ENCODE measurements around the gene CTRL. TPM values are rescaled to one million over a fixed set of nuclear protein-coding genes. Genes with fewer than 3 reads are reported as not detected.
A peak's percentile ranks its signal among the peaks of the same experiment; 100 is the strongest.

Gene CTRL
- total RNA-seq, 1 experiment from 2014 or later: 0.25 TPM

DNA sequence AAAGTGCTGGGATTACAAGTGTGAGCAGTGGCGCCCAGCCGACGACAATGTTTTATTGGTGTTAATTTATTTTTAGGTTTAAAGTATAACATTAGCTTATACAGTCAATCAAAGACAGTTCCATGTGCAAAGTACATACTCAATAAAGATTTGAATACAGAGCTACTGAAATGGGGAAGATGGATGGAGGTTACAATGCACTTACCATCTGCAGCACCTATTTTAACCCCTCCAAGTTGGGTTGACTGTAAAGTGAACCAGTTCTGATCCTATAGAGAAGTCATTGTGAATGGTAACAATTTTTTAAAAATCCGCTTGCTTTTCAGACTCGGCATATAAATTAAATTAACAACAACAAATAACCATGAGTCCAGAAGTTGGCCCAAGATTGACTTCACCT is 39.3 kb downstream of the CTRL start:
- DNase-seq (ENCODE audit: low spot score): no peak

DNA sequence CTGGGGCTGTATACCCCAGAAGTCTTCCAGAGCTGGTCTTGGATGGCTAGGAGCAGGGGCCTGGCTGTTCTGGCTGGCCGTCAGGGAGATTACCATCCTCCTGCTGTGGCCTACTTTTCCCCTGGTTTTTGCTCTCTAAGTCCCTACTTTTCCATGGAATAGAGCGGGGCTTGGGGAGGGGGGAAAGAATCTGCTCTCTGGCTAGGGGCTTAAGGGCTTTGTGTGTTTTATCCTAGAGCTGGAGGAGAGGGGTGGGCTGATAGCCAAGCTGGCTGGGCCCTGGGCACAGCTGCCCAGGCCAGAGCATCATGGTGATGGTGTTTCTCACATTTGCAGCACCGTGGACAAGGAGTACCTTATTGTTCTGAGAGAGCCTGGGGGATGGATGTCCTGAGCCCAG is 43.3 kb downstream of the CTRL start:
- DNase-seq (ENCODE audit: low spot score): no peak

DNA sequence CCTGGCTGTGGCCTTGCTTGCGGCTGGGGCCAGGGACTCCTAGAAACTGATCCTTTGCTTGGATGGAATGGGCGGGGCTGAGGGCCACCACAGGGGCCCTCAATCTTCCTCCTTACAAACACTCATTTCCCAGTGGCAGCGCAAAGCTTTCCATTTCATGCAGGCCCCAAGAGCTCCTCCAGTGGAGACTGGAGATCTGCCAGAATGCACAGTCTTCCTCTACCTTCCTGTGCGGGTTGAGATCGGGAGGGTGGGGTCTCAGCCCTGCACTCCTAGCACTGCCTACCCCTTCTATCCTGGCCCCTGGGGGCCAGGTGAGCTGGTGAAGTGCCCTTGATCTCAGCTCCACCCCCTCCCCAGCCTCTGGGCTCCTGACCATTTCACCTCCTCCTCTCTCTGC is 45.3 kb downstream of the CTRL start:
- DNase-seq (ENCODE audit: low spot score): no peak

DNA sequence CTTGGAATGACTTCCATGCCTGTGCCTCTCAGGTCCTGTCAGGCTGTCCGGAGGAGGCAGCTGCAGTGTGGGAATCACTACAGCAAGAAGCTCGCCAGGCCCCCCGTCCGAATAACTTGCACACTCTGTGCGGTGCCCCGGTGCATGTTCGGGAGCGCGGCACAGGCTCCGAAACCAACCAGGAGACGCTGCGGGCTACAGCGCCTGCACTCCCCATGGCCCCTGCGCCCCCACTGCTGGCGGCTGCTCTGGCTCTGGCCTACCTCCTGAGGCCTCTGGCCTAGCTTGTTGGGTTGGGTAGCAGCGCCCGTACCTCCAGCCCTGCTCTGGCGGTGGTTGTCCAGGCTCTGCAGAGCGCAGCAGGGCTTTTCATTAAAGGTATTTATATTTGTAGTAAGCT is 45.7 kb downstream of the CTRL start:
- no peak for DNase-seq (ENCODE audit: low spot score)

DNA sequence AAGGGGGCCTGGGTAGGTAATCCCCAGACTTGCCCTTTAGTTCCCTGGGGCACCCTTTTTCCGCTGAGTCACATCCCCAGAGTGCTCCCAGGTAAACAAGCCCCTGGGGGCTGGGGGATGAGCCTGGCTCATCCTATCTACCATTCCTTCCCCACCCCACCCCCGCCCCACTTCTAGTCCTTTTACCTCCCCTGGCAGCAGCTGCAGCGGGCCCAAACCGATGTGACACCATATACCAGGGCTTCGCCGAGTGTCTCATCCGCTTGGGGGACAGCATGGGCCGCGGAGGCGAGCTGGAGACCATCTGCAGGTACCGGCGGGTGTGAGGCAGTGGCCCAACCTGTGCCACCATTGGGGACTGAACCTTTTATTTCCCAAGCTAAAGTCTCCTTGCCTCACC is 46.1 kb downstream of the CTRL start:
- no peak for DNase-seq (ENCODE audit: low spot score)

DNA sequence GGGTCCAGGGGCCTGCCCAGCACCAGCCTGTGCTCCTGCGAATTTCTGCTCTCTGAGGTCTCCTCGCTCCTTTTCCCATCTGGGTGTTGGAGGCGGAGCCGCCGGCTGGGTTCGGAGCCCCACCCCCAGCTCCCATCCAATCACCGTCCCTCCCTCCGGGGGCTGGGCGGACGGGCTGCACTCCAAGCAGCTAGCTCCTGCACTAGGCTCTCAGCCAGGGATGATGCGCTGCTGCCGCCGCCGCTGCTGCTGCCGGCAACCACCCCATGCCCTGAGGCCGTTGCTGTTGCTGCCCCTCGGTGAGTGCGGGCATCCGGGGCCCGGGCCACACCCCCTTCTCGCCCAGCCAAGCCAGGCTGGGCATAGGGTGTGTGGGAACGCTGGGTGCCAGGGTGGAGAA is 47.0 kb downstream of the CTRL start, which contains the start of gene NRN1L:
NRN1L (plus strand) TSS at position 202 of the 400 bp plus-strand sequence; CDS start at position 221, 19 bp downstream.
- DNase-seq (ENCODE audit: low spot score): peak; percentile 42

DNA sequence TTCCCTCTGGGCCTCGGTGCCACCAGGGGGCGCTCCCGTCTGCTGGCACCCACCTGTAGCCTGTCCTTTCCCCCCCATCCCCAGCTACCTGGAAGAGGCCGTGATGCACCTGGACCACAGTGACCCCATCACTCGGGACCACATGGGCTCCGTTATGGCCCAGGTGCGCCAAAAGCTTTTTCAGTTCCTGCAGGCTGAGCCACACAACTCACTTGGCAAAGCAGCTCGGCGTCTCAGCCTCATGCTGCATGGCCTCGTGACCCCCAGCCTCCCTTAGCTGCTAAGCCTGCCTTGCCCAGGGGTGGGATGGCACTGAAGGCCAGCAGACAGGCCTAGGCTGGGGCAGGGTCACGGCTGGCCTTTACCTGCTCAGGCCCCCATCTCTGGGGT is 47.8 kb downstream of the CTRL start:
- no peak for DNase-seq (ENCODE audit: low spot score)

DNA sequence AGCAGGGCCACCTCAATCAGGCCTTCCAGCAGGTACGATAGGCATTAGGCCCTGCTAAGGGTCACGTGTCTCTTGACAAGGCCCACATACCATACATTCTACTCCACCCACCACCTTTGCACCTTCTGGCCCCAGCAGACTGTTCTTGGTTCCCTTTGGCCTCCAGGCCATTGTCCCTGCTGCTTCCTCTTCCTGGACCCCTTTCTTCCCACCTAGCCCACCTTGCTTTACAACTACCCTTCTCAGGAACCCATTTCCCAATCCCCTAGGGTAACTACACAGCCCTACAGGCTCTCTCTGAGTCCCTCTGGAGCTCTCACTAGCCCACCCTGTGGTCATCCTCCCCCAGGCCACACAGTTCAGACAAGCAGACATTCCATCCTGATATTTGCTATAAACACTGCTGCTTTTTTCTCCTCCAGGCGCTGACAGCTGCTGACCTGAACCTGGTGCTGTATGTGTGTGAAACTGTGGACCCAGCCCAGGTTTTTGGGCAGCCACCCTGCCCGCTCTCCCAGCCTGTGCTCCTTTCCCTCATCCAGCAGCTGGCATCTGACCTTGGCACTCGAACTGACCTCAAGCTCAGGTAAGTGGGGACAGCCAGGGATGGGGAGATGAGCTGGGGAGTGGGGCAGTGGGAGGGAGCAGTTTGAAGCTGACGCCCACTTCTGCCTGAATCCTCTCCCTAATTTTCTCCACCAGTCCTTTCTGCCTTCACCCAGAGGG is 48.4 kb downstream of the CTRL start:
- DNase-seq (ENCODE audit: low spot score): no peak

DNA sequence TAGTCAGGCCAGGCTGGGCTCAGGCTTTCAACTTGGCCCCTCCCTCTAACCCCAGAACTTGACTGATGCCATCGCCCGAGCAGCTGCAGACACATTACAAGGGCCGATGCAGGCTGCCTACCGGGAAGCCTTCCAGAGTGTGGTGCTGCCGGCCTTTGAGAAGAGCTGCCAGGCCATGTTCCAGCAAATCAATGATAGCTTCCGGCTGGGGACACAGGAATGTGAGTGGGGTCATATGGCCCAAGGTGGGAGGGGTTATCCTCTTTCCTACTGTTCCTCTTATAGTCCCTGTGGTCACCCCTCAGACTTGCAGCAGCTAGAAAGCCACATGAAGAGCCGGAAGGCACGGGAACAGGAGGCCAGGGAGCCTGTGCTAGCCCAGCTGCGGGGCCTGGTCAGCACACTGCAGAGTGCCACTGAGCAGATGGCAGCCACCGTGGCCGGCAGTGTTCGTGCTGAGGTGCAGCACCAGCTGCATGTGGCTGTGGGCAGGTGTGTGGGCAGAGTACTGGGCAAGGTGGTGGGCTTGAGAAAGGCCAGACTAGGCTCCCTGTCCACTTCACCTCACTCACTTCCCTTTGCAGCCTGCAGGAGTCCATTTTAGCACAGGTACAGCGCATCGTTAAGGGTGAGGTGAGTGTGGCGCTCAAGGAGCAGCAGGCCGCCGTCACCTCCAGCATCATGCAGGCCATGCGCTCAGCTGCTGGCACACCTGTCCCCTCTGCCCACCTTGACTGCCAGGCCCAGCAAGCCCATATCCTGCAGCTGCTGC is 49.1 kb downstream of the CTRL start:
- DNase-seq (ENCODE audit: low spot score): no peak

DNA sequence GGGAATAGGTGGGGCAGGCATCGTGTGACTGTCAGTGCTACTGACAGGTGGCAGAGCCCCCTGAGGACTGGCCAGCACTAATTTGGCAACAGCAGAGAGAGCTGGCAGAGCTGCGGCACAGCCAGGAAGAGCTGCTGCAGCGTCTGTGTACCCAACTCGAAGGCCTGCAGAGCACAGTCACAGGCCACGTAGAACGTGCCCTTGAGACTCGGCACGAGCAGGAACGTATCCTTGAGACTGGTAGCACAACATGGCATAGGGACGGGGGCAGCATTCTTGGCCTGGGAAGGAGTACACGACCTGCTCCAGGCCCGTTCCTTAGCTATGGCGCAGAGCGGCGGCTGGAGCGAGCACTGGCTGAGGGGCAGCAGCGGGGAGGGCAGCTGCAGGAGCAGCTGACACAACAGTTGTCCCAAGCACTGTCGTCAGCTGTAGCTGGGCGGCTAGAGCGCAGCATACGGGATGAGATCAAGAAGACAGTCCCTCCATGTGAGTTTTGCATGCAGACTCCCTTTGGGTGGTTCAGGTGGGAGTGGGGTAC is 50.0 kb downstream of the CTRL start:
- DNase-seq (ENCODE audit: low spot score): no peak

DNA sequence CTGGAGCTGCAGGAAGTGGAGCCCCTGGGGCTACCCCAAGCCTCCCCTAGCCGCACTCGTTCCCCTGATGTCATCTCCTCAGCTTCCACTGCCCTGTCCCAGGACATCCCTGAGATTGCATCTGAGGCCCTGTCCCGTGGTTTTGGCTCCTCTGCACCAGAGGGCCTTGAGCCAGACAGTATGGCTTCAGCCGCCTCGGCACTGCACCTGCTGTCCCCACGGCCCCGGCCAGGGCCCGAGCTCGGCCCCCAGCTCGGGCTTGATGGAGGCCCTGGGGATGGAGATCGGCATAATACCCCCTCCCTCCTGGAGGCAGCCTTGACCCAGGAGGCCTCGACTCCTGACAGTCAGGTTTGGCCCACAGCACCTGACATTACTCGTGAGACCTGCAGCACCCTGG is 51.1 kb downstream of the CTRL start:
- DNase-seq (ENCODE audit: low spot score): no peak

DNA sequence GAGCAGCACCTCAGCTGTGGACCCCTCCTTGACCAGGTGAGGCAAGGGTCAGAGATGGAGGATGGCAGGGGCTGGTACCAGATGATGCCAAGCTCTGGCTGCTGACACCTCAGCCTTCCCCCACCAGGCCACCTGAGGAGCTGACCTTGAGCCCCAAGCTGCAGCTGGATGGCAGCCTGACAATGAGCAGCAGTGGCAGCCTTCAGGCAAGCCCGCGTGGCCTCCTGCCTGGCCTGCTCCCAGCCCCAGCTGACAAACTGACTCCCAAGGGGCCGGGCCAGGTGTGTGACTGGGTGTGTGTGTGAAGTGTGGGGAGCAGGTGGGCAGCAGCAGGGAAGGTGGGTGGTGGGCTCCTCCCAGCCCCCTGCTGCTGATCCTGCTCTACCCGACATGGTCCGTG is 51.7 kb downstream of the CTRL start:
- DNase-seq (ENCODE audit: low spot score): no peak

Other genes with a start within 250 kb of the CTRL start
- 10.7 and 11.5 TPM in 2 replicates for gene GFOD2, start 212.5 kb downstream of the CTRL start, total RNA-seq (2014; rRNA removed; shearing (Covaris generic))
- 1.7 and 3.2 TPM in 2 replicates for gene RANBP10, start 125.3 kb downstream of the CTRL start, total RNA-seq (2014; rRNA removed; shearing (Covaris generic))
- gene TSNAXIP1, start 125.0 kb downstream of the CTRL start, total RNA-seq (2014; rRNA removed; shearing (Covaris generic)): 0.48 TPM in 1 of 2 replicates, not detected in the other
- 39.5 and 43.7 TPM in 2 replicates for gene THAP11, start 89.5 kb downstream of the CTRL start, total RNA-seq (2014; rRNA removed; shearing (Covaris generic))
- 95.0 and 256 TPM in 2 replicates for gene NUTF2, start 84.9 kb downstream of the CTRL start, total RNA-seq (2014; rRNA removed; shearing (Covaris generic))
- 12.0 and 20.8 TPM in 2 replicates for gene CENPT, start 84.2 kb downstream of the CTRL start, total RNA-seq (2014; rRNA removed; shearing (Covaris generic))
- 28.3 and 35.3 TPM in 2 replicates for gene EDC4, start 58.8 kb downstream of the CTRL start, total RNA-seq (2014; rRNA removed; shearing (Covaris generic))
- gene NRN1L, start 47.0 kb downstream of the CTRL start, total RNA-seq (2014; rRNA removed; shearing (Covaris generic)): not detected in 2 replicates
- gene PSKH1, start 38.6 kb downstream of the CTRL start, total RNA-seq (2014; rRNA removed; shearing (Covaris generic)): 7.7 and 8.1 TPM in 2 replicates
- gene PSMB10, start 5.0 kb upstream of the CTRL start, total RNA-seq (2014; rRNA removed; shearing (Covaris generic)): 48.7 and 65.7 TPM in 2 replicates
- gene LCAT, start 12.3 kb upstream of the CTRL start, total RNA-seq (2014; rRNA removed; shearing (Covaris generic)): 1.1 TPM in 1 of 2 replicates, not detected in the other
- gene SLC12A4, start 36.8 kb upstream of the CTRL start, total RNA-seq (2014; rRNA removed; shearing (Covaris generic)): 9.3 and 13.9 TPM in 2 replicates
- gene DPEP3, start 48.6 kb upstream of the CTRL start, total RNA-seq (2014; rRNA removed; shearing (Covaris generic)): not detected in 2 replicates
- gene DPEP2, start 67.6 kb upstream of the CTRL start, total RNA-seq (2014; rRNA removed; shearing (Covaris generic)): not detected in 2 replicates
- gene DPEP2NB, start 84.0 kb upstream of the CTRL start, total RNA-seq (2014; rRNA removed; shearing (Covaris generic)): not detected in 2 replicates
- 15.1 and 19.6 TPM in 2 replicates for gene DDX28, start 91.4 kb upstream of the CTRL start, total RNA-seq (2014; rRNA removed; shearing (Covaris generic))
- 23.6 and 25.3 TPM in 2 replicates for gene DUS2, start 91.4 kb upstream of the CTRL start, total RNA-seq (2014; rRNA removed; shearing (Covaris generic))
- 22.3 and 24.9 TPM in 2 replicates for gene NFATC3, start 153.5 kb upstream of the CTRL start, total RNA-seq (2014; rRNA removed; shearing (Covaris generic))

All from H4 (cell line).